NCI-H2227 (cell line): Measurements from ENCODE around the gene CTBP2.
A peak's percentile ranks its signal among the peaks of the same experiment; 100 is the strongest.

Source experiments
- DNase-seq: peaks from one replicate; lab custom pipeline; 2025; ENCODE audit not compliant: unreplicated experiment; lab: John Stamatoyannopoulos, UW

CTBP2 gene

GRCh38 chr10:125159932-125160855, at the start of gene CTBP2:
CTBP2 (minus strand) TSS chr10:125160563.
- peak; percentile 77 for DNase-seq

- no peak for DNase-seq
These were observed 49.4 kb upstream of the CTBP2 start for GRCh38 chr10:125209591-125210355.

GRCh38 chr10:125208854-125209565, 48.6 kb upstream of the CTBP2 start:
- no peak for DNase-seq

GRCh38 chr10:125206623-125207022, 46.3 kb upstream of the CTBP2 start:
- DNase-seq, result no peak

DNA sequence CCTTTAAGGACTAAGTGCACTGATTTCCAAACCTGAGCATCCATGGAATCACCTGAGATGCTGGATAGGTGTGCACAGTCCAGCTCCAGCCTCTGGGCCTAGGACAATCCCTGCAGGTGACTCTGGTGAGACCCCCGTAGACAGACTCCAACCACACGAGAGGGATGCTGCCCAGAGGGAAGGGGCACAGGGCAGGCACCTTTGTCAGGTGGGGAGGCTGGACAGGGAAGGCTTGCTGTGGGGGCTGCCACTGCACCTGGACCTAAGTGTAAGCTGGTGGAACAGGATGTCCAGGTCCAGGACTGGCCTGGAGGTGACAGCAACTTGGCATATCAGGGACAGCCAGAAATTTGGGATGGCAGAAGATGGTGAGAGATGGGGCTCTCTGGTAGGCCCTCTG, 45.1 kb upstream of the CTBP2 start:
- no peak for DNase-seq

- DNase-seq, result no peak
These were observed 44.0 kb upstream of the CTBP2 start for GRCh38 chr10:125204400-125204799.

DNA sequence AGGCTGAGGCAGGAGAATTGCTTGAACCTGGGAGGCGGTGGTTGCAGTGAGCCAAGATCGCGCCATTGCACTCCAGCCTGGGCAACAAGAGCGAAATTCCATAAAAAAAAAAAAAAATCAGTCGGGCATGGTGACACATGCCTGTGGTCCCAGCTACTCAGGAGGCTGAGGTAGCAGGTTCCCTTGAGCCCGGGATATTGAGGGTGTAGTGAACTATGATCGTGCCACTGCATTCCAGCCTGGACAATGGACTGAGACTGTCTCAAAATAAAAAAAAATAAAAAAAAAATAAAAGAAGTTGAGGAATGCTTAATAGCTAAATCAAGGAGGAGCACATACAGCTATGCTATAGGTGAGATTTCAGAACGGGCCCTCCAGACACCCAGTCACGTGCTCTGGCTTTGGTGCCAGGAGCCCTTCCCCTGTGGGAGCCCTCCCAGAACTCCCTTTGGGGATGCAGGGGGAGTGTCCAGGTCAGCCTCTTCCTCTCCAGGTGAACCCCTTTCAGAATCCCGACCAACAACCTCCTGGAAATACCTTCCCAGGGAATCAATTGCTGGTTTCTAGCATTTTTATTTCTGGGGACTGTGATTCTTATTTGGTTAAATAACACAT, 42.9 kb upstream of the CTBP2 start:
- DNase-seq, result no peak

DNA sequence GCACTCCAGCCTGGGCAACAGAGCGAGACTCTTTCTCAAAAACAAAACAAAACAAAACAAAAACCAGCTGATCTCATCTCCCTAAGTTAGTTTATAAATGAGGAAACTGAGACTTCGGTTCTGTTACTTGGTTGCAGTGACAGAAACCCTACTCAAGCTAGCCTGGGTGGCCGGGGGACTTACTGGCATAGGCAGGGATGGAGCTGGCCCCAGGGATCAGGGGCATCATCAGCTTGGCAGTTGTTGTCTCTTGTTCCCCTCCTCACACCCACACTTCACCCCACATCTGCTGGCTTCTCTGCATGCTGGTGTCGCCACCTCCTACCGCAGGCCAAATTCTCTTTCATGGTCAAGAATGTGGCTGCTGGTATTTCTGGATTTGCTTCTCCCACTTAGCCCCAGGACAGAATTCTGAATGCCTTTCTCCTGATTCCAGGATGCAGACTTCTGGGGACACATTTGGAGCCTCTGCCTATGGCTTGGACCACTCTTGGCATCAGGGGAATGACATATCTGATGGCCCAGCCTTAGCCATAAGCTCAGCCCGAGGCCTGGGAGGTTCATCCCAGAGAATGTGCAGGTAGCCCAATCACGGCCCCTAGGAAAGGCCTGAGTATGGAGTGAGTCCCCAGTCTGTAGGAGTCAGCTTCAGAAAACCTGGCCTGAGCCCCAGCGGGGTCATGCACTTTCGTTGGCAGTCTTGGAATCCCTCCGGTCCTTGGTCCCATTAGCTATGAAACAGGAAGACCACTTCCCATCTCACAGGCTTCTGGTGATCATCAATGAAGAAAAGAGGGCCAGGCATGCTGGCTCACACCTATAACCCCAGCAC, 41.6 kb upstream of the CTBP2 start:
- no peak for DNase-seq

DNA sequence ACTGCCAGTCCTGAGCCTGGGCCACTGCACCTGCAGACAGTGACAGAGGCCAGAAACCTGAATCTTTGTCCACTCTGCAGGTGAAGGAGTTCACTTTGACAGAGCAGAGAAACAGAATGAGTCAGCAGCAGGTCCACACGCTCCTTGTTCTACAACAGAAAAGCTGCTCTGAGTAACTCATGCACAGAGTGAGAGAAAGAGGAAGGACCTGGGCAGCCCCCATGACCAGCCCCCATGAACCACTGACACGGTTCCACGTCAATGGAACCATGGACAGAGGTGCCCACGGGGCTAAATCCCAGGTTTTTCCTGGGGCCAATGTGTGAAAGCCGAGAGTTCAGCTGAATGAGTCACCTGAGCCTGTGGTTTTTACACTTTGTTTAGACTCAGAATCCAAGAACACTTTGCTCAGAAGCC, 40.8 kb upstream of the CTBP2 start:
- DNase-seq, result no peak

DNA sequence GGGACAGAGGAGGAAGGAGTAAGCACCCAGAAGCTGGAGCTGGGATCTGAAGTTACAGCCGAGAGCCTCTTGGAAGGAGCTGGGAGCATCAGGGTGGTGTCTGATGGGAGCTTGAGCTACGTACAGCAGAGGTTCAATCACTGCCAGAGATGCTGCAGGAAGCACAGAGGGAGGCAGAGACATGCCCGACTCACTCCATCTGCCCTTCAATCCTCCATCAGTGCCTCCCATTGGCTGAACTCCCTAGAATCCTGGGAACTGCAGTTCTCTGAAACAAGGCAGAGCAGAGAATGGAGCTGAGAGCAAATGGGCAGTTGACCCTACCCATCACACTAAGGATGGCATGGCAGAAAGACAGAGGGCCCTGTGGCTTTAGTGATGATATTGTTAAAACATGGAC, 40.0 kb upstream of the CTBP2 start:
- DNase-seq, result no peak

DNA sequence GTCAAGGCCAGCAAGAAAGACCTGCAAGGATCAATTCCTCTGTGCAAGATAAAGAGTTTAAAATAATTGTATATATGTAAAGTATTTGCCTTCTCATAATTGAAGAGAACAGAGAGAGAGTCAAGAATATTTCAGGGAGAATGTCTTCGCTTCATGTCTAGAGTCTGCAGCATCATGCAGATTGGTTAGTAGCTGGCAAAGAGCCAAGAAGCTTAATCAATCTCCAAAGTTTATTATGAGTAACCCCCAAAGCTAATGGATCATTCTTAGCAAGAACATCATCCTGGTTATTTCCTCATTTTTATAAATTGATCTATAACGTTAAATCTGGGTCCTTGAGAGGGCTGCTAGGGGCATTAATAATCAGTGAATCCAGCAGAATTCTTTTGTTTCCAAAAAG, 38.9 kb upstream of the CTBP2 start:
- no peak for DNase-seq

DNA sequence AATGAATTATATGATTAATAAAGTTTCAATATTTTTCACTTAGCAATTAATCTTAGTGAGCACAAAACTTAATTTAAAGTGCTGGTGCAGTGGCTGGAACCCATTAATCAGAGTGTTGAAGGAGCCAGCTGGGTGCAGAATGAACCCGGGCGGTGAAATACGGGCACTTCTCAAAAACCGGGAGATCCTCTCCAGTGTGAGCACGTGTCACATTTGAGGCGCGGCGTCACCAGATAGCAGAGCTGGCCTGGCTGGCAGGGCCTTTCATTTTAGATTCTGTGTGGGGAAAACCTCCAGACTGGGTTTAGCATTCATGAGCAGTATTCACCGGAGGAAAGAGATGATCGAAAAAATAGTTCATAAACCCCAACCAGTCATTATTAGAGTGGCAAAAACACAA, 34.5 kb upstream of the CTBP2 start:
- no peak for DNase-seq

DNA sequence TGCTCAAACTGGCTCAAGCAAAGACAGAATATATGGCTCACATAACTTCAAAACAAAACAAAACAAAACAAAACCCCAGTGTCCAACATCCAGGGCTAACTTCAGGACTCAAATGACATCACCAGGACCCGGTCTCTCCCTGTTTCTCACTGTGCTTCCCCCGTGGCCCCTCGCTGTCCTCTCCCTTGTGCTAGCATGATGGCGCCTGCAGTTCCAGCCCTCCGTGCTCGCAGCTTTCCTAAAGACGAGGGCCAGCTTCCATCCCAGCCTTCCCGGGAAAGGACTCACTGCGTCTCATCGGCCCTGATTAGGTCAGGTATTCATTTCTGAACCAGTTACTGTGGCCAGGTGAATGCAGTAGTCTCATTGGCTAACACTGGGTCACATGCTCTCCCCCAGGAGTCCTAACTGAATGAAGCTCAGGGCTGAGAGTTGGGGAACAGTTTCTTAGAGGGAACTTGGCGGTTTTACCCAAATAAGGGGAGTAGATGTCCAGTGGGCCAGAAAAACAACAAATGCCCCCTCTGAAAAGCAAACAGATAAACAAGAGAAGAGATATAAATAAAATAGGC, 33.0 kb upstream of the CTBP2 start:
- DNase-seq, result no peak

DNA sequence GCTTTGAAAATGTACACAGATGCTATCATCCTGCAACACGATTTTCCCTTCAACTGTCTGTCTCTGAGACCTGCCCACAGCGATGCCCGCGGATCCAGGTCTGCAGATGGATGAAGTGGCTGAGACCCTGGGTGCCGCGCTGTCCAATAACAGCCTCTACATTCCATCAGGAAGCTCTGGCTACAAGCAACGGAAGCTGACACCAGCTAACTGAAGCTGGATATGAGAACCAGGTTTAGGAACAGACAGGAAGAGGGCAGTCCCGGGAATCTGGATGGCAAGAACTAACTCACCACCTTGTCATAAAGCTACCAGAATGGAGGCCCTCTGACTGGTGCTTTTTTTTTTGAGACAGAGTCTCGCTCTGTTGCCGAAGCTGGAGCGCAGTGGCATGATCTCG, 32.3 kb upstream of the CTBP2 start:
- DNase-seq, result no peak

DNA sequence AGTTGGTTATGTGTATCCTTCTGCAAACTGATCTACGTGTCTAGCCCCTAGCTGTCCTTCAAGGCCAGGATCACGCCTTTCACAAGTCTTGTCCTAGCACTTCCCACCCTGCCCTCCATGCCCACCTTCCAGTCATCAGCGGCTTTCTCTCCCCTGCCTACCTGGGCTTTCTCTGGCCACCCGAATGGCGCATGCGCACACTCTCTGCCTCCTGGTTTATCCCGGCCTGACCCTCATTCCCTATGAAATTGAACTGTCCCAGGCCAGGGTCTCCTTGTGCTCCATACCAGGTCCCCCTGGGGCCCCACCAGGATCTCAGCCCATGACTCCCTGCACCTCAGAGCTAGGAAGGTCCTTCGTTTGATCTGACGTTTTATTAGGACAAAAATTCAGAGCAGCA, 31.6 kb upstream of the CTBP2 start:
- no peak for DNase-seq

GRCh38 chr10:125190946-125191345, 30.6 kb upstream of the CTBP2 start:
- no peak for DNase-seq

DNA sequence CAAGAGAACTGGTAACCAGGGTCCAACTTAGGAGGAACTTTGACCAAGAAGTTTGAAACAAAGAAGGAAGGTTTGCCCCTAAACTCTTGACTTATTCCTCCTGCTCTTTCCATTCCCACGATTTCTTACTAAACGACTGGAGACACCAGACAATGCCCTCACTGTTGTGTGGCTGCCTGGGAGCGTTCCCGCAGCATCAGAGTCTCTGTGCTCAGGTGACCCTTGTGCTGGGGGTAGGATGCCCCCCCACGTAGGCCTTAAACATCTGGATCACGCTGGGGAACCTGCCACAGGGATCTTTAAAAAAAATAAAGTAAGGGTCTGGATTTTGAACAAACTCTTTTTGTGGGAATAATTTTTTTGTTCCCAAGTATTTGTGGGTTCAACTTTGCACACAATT, 30.1 kb upstream of the CTBP2 start:
- no peak for DNase-seq

- DNase-seq, result no peak
These were observed 28.8 kb upstream of the CTBP2 start for GRCh38 chr10:125189162-125189561.

DNA sequence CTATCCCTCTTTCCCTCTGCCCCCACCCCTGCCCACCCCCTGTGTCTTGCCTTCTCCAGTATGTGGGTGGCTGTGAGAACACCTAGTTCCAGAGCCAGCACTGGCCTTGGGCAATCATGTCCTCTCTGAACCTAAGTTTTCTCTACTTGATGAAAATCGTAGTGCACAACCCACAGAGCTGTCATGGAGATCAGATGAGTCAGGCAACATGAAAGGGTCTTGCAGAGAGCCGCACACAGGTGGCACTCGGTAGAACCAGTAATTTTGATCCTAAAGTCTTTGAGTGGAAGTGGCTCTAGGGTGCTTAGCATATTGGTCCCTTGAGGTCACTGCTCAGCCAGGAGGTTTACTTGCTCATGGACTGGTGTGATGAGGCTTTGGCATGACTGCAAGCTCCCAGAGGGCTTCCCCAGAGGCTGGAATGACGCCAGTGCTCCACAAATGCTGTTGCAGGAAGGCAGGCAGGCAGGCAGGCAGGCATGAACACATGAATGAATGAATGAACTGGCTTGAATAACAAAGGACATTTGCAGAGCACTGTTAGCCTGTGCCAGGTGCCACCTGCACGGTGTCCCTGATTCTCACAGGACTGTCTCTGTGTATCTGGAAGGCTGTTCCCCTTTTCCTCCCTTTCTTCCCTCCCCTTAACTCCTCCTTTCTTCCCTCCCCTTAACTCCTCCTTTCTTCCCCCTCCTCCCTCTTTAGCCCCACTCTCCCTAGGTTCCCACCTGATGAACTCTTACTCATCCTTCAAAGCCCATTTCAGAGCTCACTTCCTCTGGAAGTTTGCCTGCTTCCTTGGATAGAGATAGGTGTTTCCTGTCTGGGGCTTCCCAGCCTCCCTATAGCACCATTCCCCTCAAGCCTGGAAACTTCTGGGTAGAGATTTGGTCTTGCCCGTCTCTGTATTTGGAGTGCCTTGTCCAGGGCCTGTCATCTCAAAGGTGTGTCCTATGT, 27.2 kb upstream of the CTBP2 start:
- DNase-seq, result no peak
